HG03066 (cell line): Measurements from ENCODE around the gene NMNAT2.
"Not testable (repeated sequence)": the region's sequence is repeated elsewhere in the genome, so short reads cannot be mapped to it uniquely, and the experiment has no call there.

Experiments
- ATAC-seq: cut with Tn5 transposase; IDR thresholded peaks from one replicate; pipeline ENCODE4 v1.9.1; 2021; ENCODE audit warnings: low read depth; ENCODE audit not compliant: unreplicated experiment

The NMNAT2 gene

DNA sequence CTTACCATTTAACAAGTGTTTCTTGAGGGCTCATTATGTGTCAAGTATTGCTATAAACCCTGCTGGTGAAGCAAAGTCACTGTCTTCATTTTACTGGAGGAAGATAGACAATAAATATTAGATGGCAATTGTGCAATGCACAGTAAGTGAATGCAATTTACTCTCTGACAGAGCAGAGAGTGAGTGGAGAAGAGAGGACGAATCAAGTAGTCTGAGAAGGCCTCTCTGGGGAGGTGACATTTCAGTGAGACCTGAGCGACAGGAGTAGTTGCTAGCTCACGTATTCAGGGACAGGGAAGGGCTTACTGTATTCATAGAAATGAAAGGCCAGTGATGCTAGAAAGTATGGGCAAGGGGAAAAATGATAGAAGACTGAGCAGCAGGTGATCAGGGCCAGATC lies 1.2 kb upstream of the NMNAT2 start:
- ATAC-seq, result no peak

- ATAC-seq, result no peak
Measured at GRCh38 chr1:183418696-183419095, 516 bp upstream of the NMNAT2 start.

DNA sequence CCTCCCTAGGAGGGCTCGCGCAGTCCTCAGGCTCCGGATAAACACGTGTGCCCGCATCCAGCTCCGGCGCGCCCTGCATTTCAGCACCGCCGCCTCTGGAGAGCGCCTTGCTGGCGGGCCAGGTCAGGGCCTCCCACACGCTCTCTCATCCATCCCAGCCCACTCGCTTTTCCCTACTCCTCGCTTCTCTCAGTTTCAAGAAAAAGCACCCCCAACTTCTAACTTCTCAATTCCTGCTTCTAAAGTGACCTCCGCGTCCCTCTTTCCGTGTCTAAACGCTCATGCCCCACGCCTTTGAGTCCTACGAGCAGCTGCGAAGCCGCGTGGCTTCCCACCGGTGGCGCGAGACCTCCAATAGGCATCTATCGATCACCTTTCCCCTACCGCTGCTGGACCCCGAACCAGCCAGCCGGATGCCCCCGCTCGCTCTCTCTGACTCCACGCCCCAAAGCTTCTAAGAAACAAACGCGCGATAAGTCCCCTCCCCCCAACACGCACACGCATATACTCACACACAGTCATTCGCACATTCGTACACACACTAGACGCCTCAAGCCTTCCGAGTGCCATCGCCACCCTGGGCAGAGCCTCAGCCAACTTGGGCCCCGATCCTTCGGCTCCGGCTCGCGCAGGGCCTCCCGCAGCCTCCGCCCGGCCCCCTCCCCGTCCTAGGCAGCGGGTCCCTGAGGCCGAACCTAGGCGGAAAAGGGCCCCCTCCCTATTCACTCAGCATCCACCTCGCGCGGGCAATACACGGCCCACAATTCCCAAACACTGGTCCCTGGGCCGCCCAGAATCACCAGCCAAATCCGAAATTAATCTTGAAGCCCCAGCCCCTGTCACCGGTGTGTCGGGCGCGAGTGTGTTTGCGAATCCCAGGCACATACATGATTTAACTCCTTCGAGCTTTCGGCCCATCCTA lies 1.1 kb downstream of the NMNAT2 start:
- ATAC-seq, result no peak

- no peak for ATAC-seq
Measured at GRCh38 chr1:183414365-183414764, 3.8 kb downstream of the NMNAT2 start.

DNA sequence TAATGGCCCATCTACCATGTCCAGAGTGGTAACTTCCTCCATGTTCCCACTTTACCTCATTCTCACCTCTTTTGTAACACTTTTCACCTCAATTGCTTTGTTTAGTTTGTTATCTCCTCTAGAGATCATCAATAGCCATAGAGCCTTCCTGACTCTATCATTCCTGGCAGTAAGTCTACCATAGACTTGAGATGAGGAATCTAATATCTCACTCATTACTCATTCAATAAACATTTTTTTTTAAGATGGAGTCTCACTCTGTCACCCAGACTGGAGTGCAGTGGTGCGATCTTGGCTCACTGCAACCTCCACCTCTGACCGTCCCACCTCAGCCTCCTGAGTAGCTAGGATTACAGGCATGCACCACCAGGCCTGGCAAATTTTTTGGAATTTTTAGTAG lies 7.1 kb downstream of the NMNAT2 start:
- ATAC-seq, result no peak

DNA sequence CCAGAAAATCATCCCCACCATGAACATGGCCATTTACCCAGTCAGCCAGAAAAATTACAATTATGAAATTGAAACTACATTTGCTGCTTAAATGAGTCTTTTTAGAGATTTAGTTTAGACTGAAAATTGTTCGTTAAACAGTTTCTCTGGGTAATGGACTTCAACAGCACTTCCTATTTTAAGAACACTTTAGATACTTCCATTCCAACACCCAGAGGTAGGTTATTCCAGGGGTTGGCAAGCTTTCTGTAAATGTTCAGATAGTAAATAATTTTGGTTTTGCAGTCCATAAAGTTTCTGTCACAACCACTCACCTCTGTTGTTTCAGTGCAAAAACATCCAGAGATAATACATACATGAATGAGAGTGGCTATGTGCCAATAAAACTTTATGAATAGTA lies 10.2 kb downstream of the NMNAT2 start:
- no peak for ATAC-seq

- ATAC-seq, result no peak
Measured at GRCh38 chr1:183407474-183407873, 10.7 kb downstream of the NMNAT2 start.

DNA sequence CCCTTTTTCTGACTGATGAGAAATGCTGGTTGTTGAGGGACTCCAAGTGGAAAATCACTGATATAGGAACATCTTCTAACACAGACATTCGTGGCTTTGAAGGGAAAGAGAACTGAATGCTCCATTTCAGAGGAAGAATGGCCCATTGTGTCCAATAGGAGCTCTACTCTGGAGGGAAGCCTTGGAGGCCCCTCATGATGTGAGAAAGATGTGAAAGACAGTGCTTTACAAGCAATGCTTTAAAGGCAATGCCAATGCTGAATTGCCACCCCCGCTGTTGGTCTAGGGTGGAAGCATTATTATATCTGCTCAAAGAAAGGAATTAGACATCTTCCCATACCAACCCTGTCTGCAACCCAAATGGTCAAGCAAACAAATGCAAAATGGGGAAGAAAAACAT lies 13.7 kb downstream of the NMNAT2 start:
- no peak for ATAC-seq

- no peak for ATAC-seq
Measured at GRCh38 chr1:183403498-183403897, 14.7 kb downstream of the NMNAT2 start.

DNA sequence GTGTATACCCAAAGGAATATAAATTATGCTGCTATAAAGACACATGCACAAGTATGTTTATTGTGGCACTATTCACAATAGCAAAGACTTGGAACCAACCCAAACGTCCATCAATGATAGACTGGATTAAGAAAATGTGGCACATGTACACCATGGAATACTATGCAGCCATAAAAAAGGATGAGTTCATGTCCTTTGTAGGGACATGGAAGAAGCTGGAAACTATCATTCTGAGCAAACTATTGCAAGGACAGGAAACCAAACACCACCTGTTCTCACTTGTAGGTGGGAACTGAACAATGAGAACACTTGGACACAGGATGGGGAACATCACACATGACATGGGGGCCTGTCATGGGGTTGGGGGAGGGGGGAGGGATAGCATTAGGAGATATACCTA lies 16.6 kb downstream of the NMNAT2 start:
- not testable (repeated sequence) for ATAC-seq

- ATAC-seq, result no peak
Measured at GRCh38 chr1:183394435-183394834, 23.7 kb downstream of the NMNAT2 start.

DNA sequence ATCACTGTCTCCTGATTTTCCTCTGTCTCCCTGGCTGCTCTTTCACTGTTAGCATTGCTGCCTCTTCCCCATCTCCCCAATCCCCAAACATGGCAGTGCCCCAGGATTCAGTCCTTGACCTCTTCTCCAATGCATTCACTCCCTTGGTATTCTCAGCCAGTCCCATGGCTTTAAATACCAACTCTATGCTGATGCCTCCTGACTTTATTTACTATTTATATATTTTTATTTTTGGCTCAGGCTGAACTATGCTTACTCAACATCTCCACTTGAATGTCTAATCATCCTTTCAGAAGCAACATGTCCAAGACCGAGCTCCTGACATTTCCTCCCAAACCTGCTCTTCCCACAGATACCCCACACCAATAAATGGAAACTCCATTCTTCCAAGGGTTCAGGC lies 26.3 kb downstream of the NMNAT2 start:
- ATAC-seq, result no peak

DNA sequence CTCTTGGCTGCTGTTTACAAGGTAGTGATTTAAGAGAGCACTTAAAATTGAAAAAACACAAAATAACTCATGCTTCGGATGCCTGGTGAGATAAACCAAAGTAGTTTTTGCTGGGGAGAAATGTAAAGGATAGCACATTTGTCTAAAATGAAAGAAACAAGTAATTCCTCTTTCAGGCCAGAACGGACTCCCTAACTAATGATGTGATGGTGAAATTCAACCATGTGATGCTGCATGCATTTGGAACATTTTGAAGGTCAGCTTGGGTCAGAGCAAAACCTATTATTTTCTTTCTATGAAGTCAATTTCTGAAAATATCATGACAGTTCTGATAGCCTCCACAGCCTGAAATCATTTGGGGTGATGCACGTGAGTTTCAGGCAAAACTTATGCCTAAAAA lies 27.6 kb downstream of the NMNAT2 start:
- no peak for ATAC-seq

GRCh38 chr1:183388735-183389134 lies 29.4 kb downstream of the NMNAT2 start:
- no peak for ATAC-seq

GRCh38 chr1:183385340-183386144 lies 32.6 kb downstream of the NMNAT2 start:
- ATAC-seq, result no peak

DNA sequence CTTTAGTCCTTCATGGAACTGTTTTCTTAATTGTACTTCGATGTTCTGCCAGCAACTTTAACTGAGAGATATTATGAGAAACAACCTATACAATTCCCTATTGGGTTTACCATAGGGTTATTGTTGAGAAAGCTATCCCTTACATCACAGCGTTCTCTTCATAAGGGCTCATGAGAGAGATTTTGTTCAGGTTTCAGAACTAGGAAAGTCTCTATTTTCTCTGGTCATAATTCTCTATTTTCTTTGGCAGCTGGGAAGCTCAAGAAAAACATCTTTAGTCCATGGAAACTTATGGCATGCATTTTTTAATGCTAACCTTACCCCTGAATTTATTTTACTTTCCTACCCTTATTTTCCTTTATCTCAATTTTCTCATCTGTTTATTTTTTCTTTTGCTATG lies 38.2 kb downstream of the NMNAT2 start:
- no peak for ATAC-seq

DNA sequence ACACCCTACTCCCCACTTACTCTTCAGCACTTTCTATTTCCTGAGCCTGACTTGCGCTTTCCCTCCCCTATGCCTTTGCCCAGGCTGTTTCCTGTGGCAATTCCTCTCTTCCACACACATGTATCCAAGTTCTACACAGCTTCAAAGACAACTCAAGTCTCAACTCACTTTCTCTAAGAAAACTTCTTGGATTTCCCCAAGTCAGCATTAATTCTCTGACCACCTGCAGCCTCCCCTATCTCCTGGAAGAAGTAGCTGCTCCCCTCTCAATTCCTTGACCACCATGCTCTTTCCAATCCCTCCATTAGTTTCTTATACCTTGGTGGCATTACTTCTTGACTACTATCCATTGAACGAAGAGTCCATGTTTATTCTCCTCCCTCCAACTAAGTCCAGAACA lies 42.8 kb downstream of the NMNAT2 start:
- ATAC-seq, result no peak

GRCh38 chr1:183374825-183375224 lies 43.4 kb downstream of the NMNAT2 start:
- ATAC-seq, result no peak

- no peak for ATAC-seq
Measured at GRCh38 chr1:183372586-183373230, 45.5 kb downstream of the NMNAT2 start.

DNA sequence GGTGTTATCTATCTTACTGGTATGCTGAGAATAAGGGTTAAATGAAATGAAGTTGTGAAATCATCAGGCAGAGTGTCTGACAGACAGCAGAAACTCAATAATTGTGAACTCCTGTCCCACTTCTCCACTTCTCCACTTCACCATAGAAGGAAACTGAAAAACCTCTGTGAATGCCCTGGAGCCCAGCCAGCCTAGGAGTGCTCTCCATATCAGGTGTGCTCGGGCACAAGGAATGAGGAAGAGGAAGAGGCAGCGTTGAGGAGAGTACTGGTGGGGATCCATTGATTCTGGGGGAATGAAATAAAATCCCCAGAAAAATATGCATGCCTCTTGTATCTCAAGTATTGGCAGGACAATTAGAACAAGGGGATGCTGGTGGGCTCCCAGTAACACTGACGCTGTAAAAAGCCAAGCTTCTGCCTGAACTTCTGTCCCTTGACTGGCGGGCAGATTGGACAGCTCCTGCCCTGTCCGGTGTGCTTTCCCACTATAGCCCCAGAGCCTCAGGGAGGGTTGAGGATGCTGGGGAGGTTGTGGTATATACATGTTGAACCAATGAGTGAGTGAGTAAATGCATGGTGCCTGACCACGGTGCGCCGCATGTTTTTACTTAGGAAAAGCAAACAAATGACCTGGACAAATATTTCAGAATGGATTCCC lies 47.7 kb downstream of the NMNAT2 start:
- no peak for ATAC-seq
